Endothelial cell of umbilical vein (primary cell): ENCODE measurements around the gene HPSE2. TPM values are rescaled to one million over a fixed set of nuclear protein-coding genes. Genes with fewer than 3 reads are reported as not detected.

Source experiments
- BruUV-seq: library from RNA; stranded (reverse); fragments of 400-500 nt; replicated peaks from 2 replicates; lab custom pipeline; 2021; lab: Mats Ljungman, UMichigan
- CTCF ChIA-PET: fragments of 300-600, 350-600 bp; sonication (Branson Sonifier 250); formaldehyde crosslinking; loops from one replicate; lab custom pipeline; 2021; ENCODE audit warnings: antibody characterized with exemption, inconsistent platforms; lab: Charles Lee
- POLR2A ChIA-PET: fragments of 300-600, 350-600 bp; sonication (Branson Sonifier 250); formaldehyde crosslinking; loops from one replicate; lab custom pipeline; 2021; ENCODE audit warnings: antibody characterized with exemption, inconsistent platforms; lab: Charles Lee
- DNase-seq: peaks from one replicate; pipeline ENCODE4 v3.0.0-alpha.2; 2011; ENCODE audit warnings: low read depth, low spot score
- FAIRE-seq: peaks from 2 replicates; lab custom pipeline; 2011; peaks lifted over from hg19 to GRCh38; lab: Jason Lieb, UNC
- H2AFZ ChIP-seq: 2 replicates; pipeline ENCODE4 v1.6.0; 2012; ENCODE audit warnings: low read depth, low read length, control low read depth, inconsistent platforms
- H3K27ac ChIP-seq: 2 replicates; pipeline ENCODE4 v1.5.1; 2011; ENCODE audit warnings: low read depth, mild to moderate bottlenecking, control low read depth, low read length, moderate library complexity; ENCODE audit not compliant: insufficient read depth
- H3K27me3 ChIP-seq, 2 experiments: 2 replicates each; pipeline versions ENCODE4 v1.6.0 to v1.6.1; 2011; ENCODE audit warnings: low read length in 2 of 2, mixed read lengths in 1 of 2; ENCODE audit not compliant: control insufficient read depth in 2 of 2, insufficient read depth in 2 of 2
- H3K36me3 ChIP-seq, 2 experiments: 2 replicates in 1 of 2; 3 replicates in 1 of 2; pipeline ENCODE4 v1.5.1; 2011; ENCODE audit warnings: low read length in 2 of 2, mild to moderate bottlenecking in 1 of 2, moderate library complexity in 1 of 2; ENCODE audit not compliant: control insufficient read depth in 2 of 2, insufficient read depth in 2 of 2; ENCODE audit errors: extremely low read depth in 1 of 2
- H3K4me1 ChIP-seq: 3 replicates; pipeline ENCODE4 v1.5.1; 2011; ENCODE audit warnings: mild to moderate bottlenecking, low read length; ENCODE audit not compliant: control insufficient read depth, insufficient read depth; ENCODE audit errors: extremely low read depth
- H3K4me2 ChIP-seq: 2 replicates; pipeline ENCODE4 v1.6.1; 2011; ENCODE audit warnings: low read length, control low read depth, mixed read lengths; ENCODE audit not compliant: insufficient read depth
- H3K4me3 ChIP-seq, 3 experiments: fragments of 200-600 bp in 1 of 3; sonication (generic), shearing (Covaris generic) in 1 of 3; replicated peaks in 1 of 3; 2 replicates each; pipeline ENCODE4 v1.5.1; 2011 to 2016; ENCODE audit warnings: control low read depth in 3 of 3, low read length in 3 of 3, mild to moderate bottlenecking in 2 of 3, inconsistent platforms in 1 of 3, low read depth in 1 of 3, moderate library complexity in 1 of 3; ENCODE audit not compliant: insufficient read depth in 1 of 3
- H3K79me2 ChIP-seq: 2 replicates; pipeline ENCODE4 v1.6.0; 2012; ENCODE audit warnings: low read length, inconsistent platforms; ENCODE audit not compliant: control insufficient read depth, insufficient read depth
- H3K9ac ChIP-seq: replicated peaks from 2 replicates; pipeline ENCODE3; 2011; ENCODE audit warnings: low read length, control low read depth; ENCODE audit not compliant: insufficient read depth; ENCODE audit errors: extremely low read depth
- H3K9me1 ChIP-seq: replicated peaks from 3 replicates; pipeline ENCODE4 v1.6.0; 2011; ENCODE audit warnings: mild to moderate bottlenecking, low read length; ENCODE audit not compliant: control insufficient read depth, insufficient read depth; ENCODE audit errors: extremely low read depth
- H3K9me3 ChIP-seq: replicated peaks from 2 replicates; pipeline ENCODE4 v1.5.1; 2012; ENCODE audit warnings: low read length, inconsistent platforms; ENCODE audit not compliant: control insufficient read depth, insufficient read depth
- H4K20me1 ChIP-seq: replicated peaks from 2 replicates; pipeline ENCODE3; 2011; ENCODE audit warnings: mild to moderate bottlenecking, low read length; ENCODE audit not compliant: control insufficient read depth, insufficient read depth; ENCODE audit errors: extremely low read depth
- EZH2 ChIP-seq: IDR thresholded peaks from 2 replicates; pipeline ENCODE4 v1.6.1; 2012; ENCODE audit warnings: borderline replicate concordance, low read depth, mild to moderate bottlenecking, moderate library complexity, low read length, inconsistent platforms; ENCODE audit not compliant: severe bottlenecking
- FOS ChIP-seq: IDR thresholded peaks from 2 replicates; pipeline ENCODE4 v1.6.1; 2011; ENCODE audit warnings: mild to moderate bottlenecking, low read length, moderate library complexity, borderline replicate concordance; ENCODE audit not compliant: insufficient read depth
- GATA2 ChIP-seq: IDR thresholded peaks from 2 replicates; pipeline ENCODE4 v1.7.0; 2011; ENCODE audit warnings: low read depth, mild to moderate bottlenecking, moderate library complexity, mixed read lengths, low read length; ENCODE audit not compliant: insufficient read length, insufficient read depth
- JUN ChIP-seq: IDR thresholded peaks from 2 replicates; pipeline ENCODE4 v1.6.1; 2011; ENCODE audit warnings: borderline replicate concordance, low read depth; ENCODE audit not compliant: insufficient read length, insufficient read depth
- MYC ChIP-seq: IDR thresholded peaks from one replicate; pipeline ENCODE4 v1.6.1; 2011; ENCODE audit warnings: mild to moderate bottlenecking, low read depth, low read length
- POLR2A ChIP-seq: IDR thresholded peaks from 2 replicates; pipeline ENCODE4 v1.6.1; 2012; ENCODE audit warnings: low read depth, mild to moderate bottlenecking, control low read depth, low read length
- POLR2AphosphoS5 ChIP-seq: IDR thresholded peaks from 2 replicates; pipeline ENCODE4 v1.6.1; 2012; ENCODE audit warnings: low read depth, mild to moderate bottlenecking, control low read depth, low read length, moderate library complexity; ENCODE audit not compliant: insufficient read depth
- dilution Hi-C: fragments of 300-500 bp; cut with MboI; formaldehyde crosslinking; loops from one replicate; pipeline ENCODE4 v1.15.0; 2019; ENCODE audit warnings: low sequenced_read_pairs; ENCODE audit not compliant: extremely low pct_ligation_motif_present
- intact Hi-C: fragments of 100-400 bp; cut with micrococcal nuclease; formaldehyde crosslinking; loops from one replicate; pipeline ENCODE4 v1.10.0; 2022
- polyA plus RNA-seq, 4 experiments: library from polyadenylated mRNA; depleted of rRNA in 3 of 4; stranded (reverse) in 3 of 4; unstranded in 1 of 4; fragments of >200 nt; gene quantifications; 2 replicates each; pipeline versions ENCODE4 v1.2.1 to v1.2.3, GENCODE V29; 2011 to 2012; ENCODE audit warnings: missing spikeins in 1 of 4
- total RNA-seq: library from RNA; stranded (reverse); gene quantifications from 2 replicates; pipeline ENCODE4 v1.2.3, GENCODE V29; 2021
- TF ChIP-seq, protein P1 (sequence below), 2 donors: IDR thresholded peaks; 1 replicate in 1 of 2; 2 replicates in 1 of 2; pipeline ENCODE4 v1.5.1; 2011; ENCODE audit warnings: low read length in 2 of 2, mild to moderate bottlenecking in 2 of 2, moderate library complexity in 2 of 2, control low read depth in 1 of 2, inconsistent platforms in 1 of 2, low read depth in 1 of 2; ENCODE audit not compliant: insufficient read depth in 1 of 2; ENCODE audit errors: extremely low read depth in 1 of 2
- TF ChIP-seq, protein P2 (sequence below): IDR thresholded peaks from 2 replicates; pipeline ENCODE4 v1.6.1; 2011; ENCODE audit not compliant: insufficient read depth, insufficient read length

The HPSE2 gene
- total and polyA plus RNA-seq, 2 donors (not counting 3 experiments of a cell fraction or from before 2014, with no cell fraction given), result not detected

DNA sequence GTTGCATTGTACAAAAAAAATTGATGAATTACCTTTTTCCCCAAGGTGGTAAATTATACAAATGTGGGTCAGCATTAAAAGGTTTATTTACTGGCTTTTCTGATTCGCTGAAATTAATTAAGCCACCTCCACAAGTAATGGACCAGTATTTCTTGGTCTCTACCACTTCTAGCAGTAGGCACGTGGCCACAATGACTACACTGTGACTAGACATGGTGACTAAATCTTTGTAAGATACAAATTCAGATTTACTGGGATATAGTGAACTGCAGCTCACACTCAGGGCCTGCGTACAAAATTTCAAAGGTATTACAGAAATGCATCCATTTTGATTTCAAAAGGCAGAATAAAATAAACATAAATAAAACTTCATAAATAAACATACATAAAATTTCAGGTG lies 10.9 kb downstream of the HPSE2 start:
- dilution Hi-C loops, result no loop called here
- no TSS peak for BruUV-seq
- no peak for FAIRE-seq

More for the DNA sequence above, 10.9 kb downstream of the HPSE2 start:
- no peaks in the 10 kb centered on the region for H3K79me2 ChIP-seq
- intact Hi-C loops, result no loop called here
- peaks cover 1 to 3% of the 10 kb centered on the region in 2 experiments for H3K27me3 ChIP-seq
- no peak overlapping the region for H2AFZ ChIP-seq
- H3K4me3 ChIP-seq, result no peak overlapping the region
- H3K27ac ChIP-seq, result no peak overlapping the region
- no peaks in the 10 kb centered on the region for H3K9me3 ChIP-seq
- H3K9me1 ChIP-seq, result no peaks in the 10 kb centered on the region
- TF ChIP-seq FOS (no peak), POLR2AphosphoS5 (no peak), MYC (no peak), EZH2 (no peak), POLR2A (no peak), GATA2 (no peak), JUN (no peak)
- TF ChIP-seq, protein P1, sequence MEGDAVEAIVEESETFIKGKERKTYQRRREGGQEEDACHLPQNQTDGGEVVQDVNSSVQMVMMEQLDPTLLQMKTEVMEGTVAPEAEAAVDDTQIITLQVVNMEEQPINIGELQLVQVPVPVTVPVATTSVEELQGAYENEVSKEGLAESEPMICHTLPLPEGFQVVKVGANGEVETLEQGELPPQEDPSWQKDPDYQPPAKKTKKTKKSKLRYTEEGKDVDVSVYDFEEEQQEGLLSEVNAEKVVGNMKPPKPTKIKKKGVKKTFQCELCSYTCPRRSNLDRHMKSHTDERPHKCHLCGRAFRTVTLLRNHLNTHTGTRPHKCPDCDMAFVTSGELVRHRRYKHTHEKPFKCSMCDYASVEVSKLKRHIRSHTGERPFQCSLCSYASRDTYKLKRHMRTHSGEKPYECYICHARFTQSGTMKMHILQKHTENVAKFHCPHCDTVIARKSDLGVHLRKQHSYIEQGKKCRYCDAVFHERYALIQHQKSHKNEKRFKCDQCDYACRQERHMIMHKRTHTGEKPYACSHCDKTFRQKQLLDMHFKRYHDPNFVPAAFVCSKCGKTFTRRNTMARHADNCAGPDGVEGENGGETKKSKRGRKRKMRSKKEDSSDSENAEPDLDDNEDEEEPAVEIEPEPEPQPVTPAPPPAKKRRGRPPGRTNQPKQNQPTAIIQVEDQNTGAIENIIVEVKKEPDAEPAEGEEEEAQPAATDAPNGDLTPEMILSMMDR (IDR thresholded peaks at IDR 0.05; ENCODE audit: extremely low read depth in 1 of 2, insufficient read depth in 1 of 2, low read depth in 1 of 2, low read length in 2 of 2), result no peak
- TF ChIP-seq, protein P2, sequence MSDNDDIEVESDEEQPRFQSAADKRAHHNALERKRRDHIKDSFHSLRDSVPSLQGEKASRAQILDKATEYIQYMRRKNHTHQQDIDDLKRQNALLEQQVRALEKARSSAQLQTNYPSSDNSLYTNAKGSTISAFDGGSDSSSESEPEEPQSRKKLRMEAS, result no peak
- POLR2A ChIA-PET, result no interaction called here
- H3K4me1 ChIP-seq, result no peaks in the 10 kb centered on the region
- H3K4me2 ChIP-seq, result no peak overlapping the region
- CTCF ChIA-PET, result no interaction called here
- no peak for DNase-seq
- no peaks in the 10 kb centered on the region for H3K36me3 ChIP-seq
- no peaks in the 10 kb centered on the region for H4K20me1 ChIP-seq
- no peak overlapping the region for H3K9ac ChIP-seq
